GM12878 (cell line): ENCODE data around the gene CDKN2B-AS1. TPM values are rescaled to one million over a fixed set of nuclear protein-coding genes. Genes with fewer than 3 reads are reported as not detected.
A peak's percentile ranks its signal among the peaks of the same experiment; 100 is the strongest.

Experiments used
- ATAC-seq: fragments of 200-7000 bp; cut with Tn5 transposase; 3 replicates; pipeline ENCODE4 v1.9.1; 2020; ENCODE audit warnings: mild to moderate bottlenecking, moderate library complexity
- Bru-seq: library from RNA; stranded (reverse); fragments of 400-500 nt; gene quantifications from one replicate; lab custom pipeline; 2021; lab: Mats Ljungman, UMichigan
- BruChase-seq, 2 experiments: library from RNA; stranded (reverse); fragments of 400-500 nt; gene quantifications; one replicate each; lab custom pipeline; 2021; lab: Mats Ljungman, UMichigan
- BruUV-seq: library from RNA; stranded (reverse); fragments of 400-500 nt; replicated peaks from 2 replicates; lab custom pipeline; 2021; lab: Mats Ljungman, UMichigan
- CTCF ChIA-PET: fragments of 300-600 bp; sonication (Branson Sonifier 250); formaldehyde crosslinking; extraction: SDS; loops from one replicate; lab custom pipeline; 2021; ENCODE audit warnings: inconsistent platforms; lab: Yijun Ruan, JAX
- POLR2A ChIA-PET: fragments of 350-600 bp; formaldehyde crosslinking; extraction: SDS; loops from one replicate; lab custom pipeline; 2021; ENCODE audit warnings: inconsistent platforms; lab: Charles Lee
- RAD21 ChIA-PET: fragments of 300-600 bp; sonication (Branson Sonifier 250); formaldehyde crosslinking; loops from one replicate; lab custom pipeline; 2023; ENCODE audit warnings: antibody characterized with exemption; ENCODE audit not compliant: unreplicated experiment; lab: Charles Lee
- SMC1A ChIA-PET: fragments of 300-600 bp; sonication (Branson Sonifier 250); formaldehyde crosslinking; loops from one replicate; lab custom pipeline; 2023; ENCODE audit not compliant: unreplicated experiment, uncharacterized antibody; lab: Charles Lee
- DNase-seq: peaks from one replicate; pipeline ENCODE4 v3.0.0-alpha.2; 2011; ENCODE audit warnings: low read depth, low spot score
- FAIRE-seq: peaks from 3 replicates; lab custom pipeline; 2011; peaks lifted over from hg19 to GRCh38; lab: Jason Lieb, UNC
- H2AFZ ChIP-seq: 2 replicates; pipeline ENCODE4 v1.6.0; 2011; ENCODE audit warnings: low read depth, low read length, control low read depth; ENCODE audit not compliant: control insufficient read depth
- H3K27ac ChIP-seq: 2 replicates; pipeline ENCODE4 v1.5.1; 2011; ENCODE audit warnings: control low read depth; ENCODE audit not compliant: control insufficient read depth, insufficient read depth
- H3K27me3 ChIP-seq, 2 experiments: replicated peaks in 1 of 2; 2 replicates each; pipeline versions ENCODE4 v1.6.0 to v1.6.1; 2011; ENCODE audit warnings: low read length in 1 of 2; ENCODE audit not compliant: control insufficient read depth in 2 of 2, insufficient read depth in 2 of 2
- H3K36me3 ChIP-seq, 2 experiments: 2 replicates each; pipeline ENCODE4 v1.5.1; 2011; ENCODE audit warnings: low read length in 1 of 2; ENCODE audit not compliant: control insufficient read depth in 2 of 2, insufficient read depth in 2 of 2
- H3K4me1 ChIP-seq: 2 replicates; pipeline ENCODE4 v1.6.1; 2011; ENCODE audit warnings: mild to moderate bottlenecking, low read length, moderate library complexity, mixed read lengths; ENCODE audit not compliant: control insufficient read depth, insufficient read depth
- H3K4me2 ChIP-seq: 2 replicates; pipeline ENCODE4 v1.6.0; 2011; ENCODE audit warnings: control low read depth; ENCODE audit not compliant: control insufficient read depth, insufficient read depth
- H3K4me3 ChIP-seq: fragments of 200-600 bp; sonication (generic); 2 replicates; pipeline ENCODE4 v1.5.1; 2016
- H3K79me2 ChIP-seq: 2 replicates; pipeline ENCODE4 v1.6.0; 2011; ENCODE audit warnings: low read length; ENCODE audit not compliant: control insufficient read depth, insufficient read depth
- H3K9ac ChIP-seq: 2 replicates; pipeline ENCODE4 v1.8.0; 2011; ENCODE audit warnings: low read length, control low read depth, mixed read lengths; ENCODE audit not compliant: control insufficient read depth, insufficient read depth
- H3K9me3 ChIP-seq: replicated peaks from 3 replicates; pipeline ENCODE4 v1.5.1; 2011; ENCODE audit warnings: mild to moderate bottlenecking, low read length; ENCODE audit not compliant: control insufficient read depth, insufficient read depth
- H4K20me1 ChIP-seq: 2 replicates; pipeline ENCODE4 v1.6.0; 2011; ENCODE audit not compliant: control insufficient read depth, insufficient read depth
- CTCF ChIP-seq, 3 experiments: IDR thresholded peaks in 2 of 3; conservative IDR thresholded peaks in 1 of 3; 2 replicates each; pipeline ENCODE4 v1.5.1; 2011; ENCODE audit warnings: low read depth in 3 of 3, low read length in 3 of 3, mild to moderate bottlenecking in 3 of 3, control low read depth in 2 of 3, moderate library complexity in 2 of 3, inconsistent platforms in 1 of 3, mixed read lengths in 1 of 3; ENCODE audit not compliant: control insufficient read depth in 2 of 3, insufficient read depth in 1 of 3; ENCODE audit errors: extremely low read depth in 1 of 3
- EGR1 ChIP-seq, 2 experiments: IDR thresholded peaks; 1 replicate in 1 of 2; 2 replicates in 1 of 2; pipeline ENCODE4 v1.6.1; 2011 to 2012; ENCODE audit warnings: low read depth in 2 of 2, low read length in 2 of 2, borderline replicate concordance in 1 of 2, mild to moderate bottlenecking in 1 of 2, moderate library complexity in 1 of 2
- PKNOX1 ChIP-seq: fragments of 450-650 bp; IDR thresholded peaks from 2 replicates; pipeline ENCODE4 v1.6.1; 2016; ENCODE audit warnings: mild to moderate bottlenecking
- POLR2A ChIP-seq: IDR thresholded peaks from 2 replicates; pipeline ENCODE4 v1.6.1; 2011; ENCODE audit warnings: low read depth, mild to moderate bottlenecking, low read length
- RAD51 ChIP-seq: fragments of 450-650 bp; IDR thresholded peaks from 2 replicates; pipeline ENCODE4 v1.6.1; 2016; ENCODE audit warnings: moderate library complexity, mild to moderate bottlenecking, inconsistent platforms
- SKIL ChIP-seq: fragments of 450-650 bp; IDR thresholded peaks from 2 replicates; pipeline ENCODE4 v1.6.1; 2017; ENCODE audit warnings: mild to moderate bottlenecking, low read depth, inconsistent platforms; ENCODE audit not compliant: poor library complexity, severe bottlenecking
- STAT1 ChIP-seq: fragments of 450-650 bp; conservative IDR thresholded peaks from 2 replicates; pipeline ENCODE4 v1.6.1; 2014; ENCODE audit warnings: antibody characterized with exemption, mild to moderate bottlenecking
- TCF12 ChIP-seq: IDR thresholded peaks from 2 replicates; pipeline ENCODE4 v1.6.1; 2011; ENCODE audit warnings: low read depth, mild to moderate bottlenecking, low read length
- USF1 ChIP-seq: IDR thresholded peaks from 2 replicates; pipeline ENCODE4 v1.6.1; 2011; ENCODE audit warnings: borderline replicate concordance, low read depth, mild to moderate bottlenecking, moderate library complexity, mixed read lengths, low read length; ENCODE audit not compliant: insufficient read depth; ENCODE audit errors: extremely low read length
- YY1 ChIP-seq: IDR thresholded peaks from 2 replicates; pipeline ENCODE4 v1.6.1; 2011; ENCODE audit warnings: low read depth, mild to moderate bottlenecking, low read length
- ZNF217 ChIP-seq: fragments of 450-650 bp; IDR thresholded peaks from 2 replicates; pipeline ENCODE4 v1.6.1; 2017; ENCODE audit warnings: antibody characterized with exemption, mild to moderate bottlenecking
- WGBS: methylation state at CpG from one replicate; pipeline ENCODE4 v1.1.6; 2016; ENCODE audit warnings: low lambda C conversion rate; ENCODE audit not compliant: insufficient replicate concordance, insufficient coverage; ENCODE audit errors: missing lambda C conversion rate; 5-methylcytosine and 5-hydroxymethylcytosine counted together
- in situ Hi-C: fragments of 300-500 bp; cut with MboI; formaldehyde crosslinking; loops from 9 replicates; pipeline ENCODE4 v1.14.3; 2018; ENCODE audit warnings: mixed read lengths
- intact Hi-C: fragments of 100-400 bp; cut with micrococcal nuclease; formaldehyde crosslinking; loops from one replicate; pipeline ENCODE4 v1.14.2; 2022; ENCODE audit not compliant: unreplicated experiment
- long read RNA-seq, 2 experiments: library from polyadenylated mRNA; unstranded; transcript quantifications; one replicate each; pipeline ENCODE4 v2.0.0, GENCODE V29; 2019 to 2020
- polyA minus RNA-seq, 3 experiments: library from RNA; depleted of rRNA, polyadenylated mRNA; stranded (reverse); fragments of >200 nt; gene quantifications; 2 replicates each; pipeline ENCODE4 v1.2.3, GENCODE V29; 2011
- polyA plus RNA-seq, 11 experiments: library from polyadenylated mRNA; depleted of rRNA in 4 of 11; unstranded in 6 of 11; stranded (reverse) in 5 of 11; fragments of >200 nt; fragmentation: Nextera tagmentation in 4 of 11; fragmentation: Illumina TruSeq in 1 of 11; extraction: Ambion mirVana in 4 of 11; extraction: Trizol in 1 of 11; gene quantifications; 1 replicate in 1 of 11; 2 replicates in 10 of 11; pipeline versions ENCODE4 v1.2.1 to v1.2.3, GENCODE V29; 2011 to 2016; ENCODE audit warnings: inconsistent platforms in 2 of 11, missing spikeins in 2 of 11, low read depth in 1 of 11
- total RNA-seq, 4 experiments: library from RNA; depleted of rRNA in 3 of 4; stranded (reverse); fragments of >200 nt in 3 of 4; fragmentation: Illumina TruSeq in 1 of 4; extraction: Trizol in 1 of 4; gene quantifications; 2 replicates each; pipeline versions ENCODE4 v1.2.1 to v1.2.3, GENCODE V29; 2013 to 2021

Gene CDKN2B-AS1
- 2.9 and 3.3 TPM in 2 replicates for total RNA-seq (2013; cell fraction: nucleolus; rRNA removed)
- total RNA-seq (2014; rRNA removed) (1.0 and 2.0 TPM in 2 replicates), total RNA-seq (2014; rRNA removed; fragmentation: Illumina TruSeq; extraction: Trizol) (1.5 and 1.7 TPM in 2 replicates), total RNA-seq (2021) (0.98 and 1.3 TPM in 2 replicates), polyA plus RNA-seq (2011; rRNA removed) (1.5 and 1.9 TPM in 2 replicates), polyA plus RNA-seq (2014; fragmentation: Illumina TruSeq; extraction: Trizol) (0.38 and 0.69 TPM in 2 replicates), polyA plus RNA-seq (2014; fragmentation: Nextera tagmentation; extraction: Ambion mirVana) (under 1 TPM in 1 of 2 experiments, not detected in 1; 0.22 TPM), polyA plus RNA-seq (2014; rRNA removed) (2.1 and 2.2 TPM in 2 replicates), polyA plus RNA-seq (2016; fragmentation: Nextera tagmentation; extraction: Ambion mirVana) (under 1 TPM; 0.66 to 0.88 TPM), polyA minus RNA-seq (2011; rRNA and poly(A)+ RNA removed) (1.8 and 2.3 TPM in 2 replicates), Bru-seq, nascent RNA (percentile 29 among the genes with signal in this experiment), BruChase-seq, experiment 1, labeled RNA remaining after a 6-hour chase (percentile 39 among the genes with signal in this experiment), BruChase-seq, experiment 2, labeled RNA remaining after a 2-hour chase (percentile 38 among the genes with signal in this experiment)
- polyA plus RNA-seq (2011; ENCODE audit: low read depth): 0.49 TPM
- polyA plus RNA-seq (2011; cell fraction: cytosol; rRNA removed): 0.55 and 0.94 TPM in 2 replicates
- 3.2 and 3.3 TPM in 2 replicates for polyA plus RNA-seq (2011; cell fraction: nucleus; rRNA removed)
- 0.54 and 0.67 TPM in 2 replicates for polyA plus RNA-seq (2012)
- polyA minus RNA-seq (2011; cell fraction: cytosol; rRNA and poly(A)+ RNA removed): 0.73 TPM in 1 of 2 replicates, not detected in the other
- 3.9 and 7.8 TPM in 2 replicates for polyA minus RNA-seq (2011; cell fraction: nucleus; rRNA and poly(A)+ RNA removed)
- long read RNA-seq, experiment 1, partial matches to known transcripts: 0 of 1 reads
- long read RNA-seq, experiment 1, other reads (novel, unspliced or antisense): 1 of 1 reads
- long read RNA-seq, experiment 2, partial matches to known transcripts: 0 of 2 reads
- long read RNA-seq, experiment 2, other reads (novel, unspliced or antisense): 2 of 2 reads

- 2% methylated on average over 15 of the region's 43 CpGs for WGBS
- peak within 1 kb of the TSS; percentile 89 for H3K4me3 ChIP-seq
- peak within 1 kb of the TSS; percentile 93 for H3K9ac ChIP-seq
- H3K79me2 ChIP-seq: peaks cover 34% of the 10 kb centered on the region
- no TSS peak for BruUV-seq
- FAIRE-seq (peak; percentile 70), DNase-seq (no peak), ATAC-seq (peak; percentile 66)
- H3K27me3 ChIP-seq: no peaks in the 10 kb centered on the region
- SMC1A ChIA-PET: interaction anchor here (0.5 to 3.8 kb wide), 4 partner anchors 9 to 187 kb away, joined by 3 to 16 read pairs (median 4); partner anchors contain the start of gene CDKN2B
- H2AFZ ChIP-seq: peak within 1 kb of the TSS; percentile 93
- no peaks in the 10 kb centered on the region for H4K20me1 ChIP-seq
- in situ Hi-C loops: no loop called here
- POLR2A ChIA-PET: no interaction called here
- H3K4me1 ChIP-seq: peaks cover 4% of the 10 kb centered on the region; the same call in 1 of the 2 replicates
- peak within 1 kb of the TSS; percentile 91 for H3K27ac ChIP-seq
- intact Hi-C loops: loop anchor here (5.0 kb wide), 1 partner anchor 162 kb away; no protein-coding TSS in a partner anchor
- RAD21 ChIA-PET: interaction anchor here (1.4 to 1.9 kb wide), 3 partner anchors 8 to 181 kb away, joined by 3 to 6 read pairs (median 4); partner anchors contain the start of gene CDKN2B
- no peak for TF ChIP-seq TCF12
- TF ChIP-seq SKIL: no peak
- TF ChIP-seq ZNF217: no peak
- peak; percentile 47 for TF ChIP-seq USF1
- peak; percentile 30; the same call in 1 of the 2 replicates for TF ChIP-seq PKNOX1
- peak; percentile 9; the same call in 1 of the 2 replicates for TF ChIP-seq YY1
- peak in 1 of 2 experiments; percentile 28; a peak in 1 of 3 replicates for TF ChIP-seq EGR1 (IDR thresholded peaks at IDR 0.05; ENCODE audit: borderline replicate concordance in 1 of 2, low read depth in 2 of 2, low read length in 2 of 2)
- peak in 1 of 3 experiments; percentile 4; a peak in 3 of 6 replicates for TF ChIP-seq CTCF (IDR thresholded peaks at IDR 0.05 in 2 of 3, conservative IDR thresholded peaks at IDR 0.05 in 1 of 3; ENCODE audit: control insufficient read depth in 2 of 3, extremely low read depth in 1 of 3, insufficient read depth in 1 of 3, low read depth in 3 of 3, low read length in 3 of 3)
- peak; percentile 32; the same call in 1 of the 2 replicates for TF ChIP-seq RAD51
- TF ChIP-seq POLR2A: peak; percentile 55; the same call in 1 of the 2 replicates
- no peak for TF ChIP-seq STAT1
- CTCF ChIA-PET: interaction anchor here (0.6 to 7.9 kb wide), 6 partner anchors 13 to 249 kb away, joined by 3 to 54 read pairs (median 4); partner anchors contain the start of gene CDKN2B
- peak within 1 kb of the TSS; percentile 96 for H3K4me2 ChIP-seq
- peaks cover 3% of the 10 kb centered on the region; the same call in 2 of the 3 replicates for H3K9me3 ChIP-seq
- no peaks in the 10 kb centered on the region for H3K36me3 ChIP-seq
These were observed at the start of gene CDKN2B-AS1 for GRCh38 chr9:21994556-21995005. Gene CDKN2B-AS1, plus strand, starts transcription at chr9:21994791.
